GM15510 (cell line): Measurements from ENCODE around the gene ADORA3.

ENCODE experiments used
- POLR2A ChIP-seq: IDR thresholded peaks from 3 replicates; pipeline ENCODE4 v1.6.1; 2011; ENCODE audit warnings: borderline replicate concordance; ENCODE audit not compliant: insufficient read length; ENCODE audit errors: extremely low read depth

The ADORA3 gene

DNA sequence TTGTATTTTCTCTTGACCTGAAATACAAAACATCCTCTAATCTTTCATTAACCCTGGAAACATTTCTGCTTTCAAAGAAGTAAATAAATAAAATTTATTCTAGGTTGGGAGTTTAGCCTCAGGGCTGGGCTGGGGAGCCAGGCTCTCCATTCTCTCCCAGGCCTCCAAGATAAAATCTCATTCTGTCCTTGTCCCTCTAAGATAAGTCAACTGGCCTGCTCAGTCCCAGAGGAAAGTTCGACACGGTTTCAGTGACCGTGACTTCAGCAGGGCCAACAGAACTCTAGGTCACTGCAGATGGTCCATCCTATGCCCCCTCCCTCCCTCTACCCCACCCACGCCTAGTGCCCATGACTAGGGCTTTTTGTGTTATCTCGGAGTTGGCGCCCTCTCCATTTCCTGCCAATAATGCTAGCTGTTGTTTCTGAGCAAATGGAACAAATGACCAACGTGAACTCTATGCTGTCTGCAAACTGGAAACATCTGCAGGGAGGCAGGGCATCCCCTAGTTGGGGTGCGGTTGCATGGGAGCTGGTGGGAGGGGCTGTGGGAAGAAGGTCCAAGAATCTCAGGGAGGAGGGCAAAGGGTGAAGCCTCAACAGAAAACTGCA is 10.1 kb upstream of the ADORA3 start:
- TF ChIP-seq POLR2A = no peak

- no peak for TF ChIP-seq POLR2A
Measured at GRCh38 chr1:111512931-111513330, 9.5 kb upstream of the ADORA3 start.

GRCh38 chr1:111512132-111512889 is 8.9 kb upstream of the ADORA3 start:
- TF ChIP-seq POLR2A = no peak

GRCh38 chr1:111511370-111511769 is 7.9 kb upstream of the ADORA3 start:
- no peak for TF ChIP-seq POLR2A

- TF ChIP-seq POLR2A = no peak
Measured at GRCh38 chr1:111509997-111510375, 6.6 kb upstream of the ADORA3 start.

DNA sequence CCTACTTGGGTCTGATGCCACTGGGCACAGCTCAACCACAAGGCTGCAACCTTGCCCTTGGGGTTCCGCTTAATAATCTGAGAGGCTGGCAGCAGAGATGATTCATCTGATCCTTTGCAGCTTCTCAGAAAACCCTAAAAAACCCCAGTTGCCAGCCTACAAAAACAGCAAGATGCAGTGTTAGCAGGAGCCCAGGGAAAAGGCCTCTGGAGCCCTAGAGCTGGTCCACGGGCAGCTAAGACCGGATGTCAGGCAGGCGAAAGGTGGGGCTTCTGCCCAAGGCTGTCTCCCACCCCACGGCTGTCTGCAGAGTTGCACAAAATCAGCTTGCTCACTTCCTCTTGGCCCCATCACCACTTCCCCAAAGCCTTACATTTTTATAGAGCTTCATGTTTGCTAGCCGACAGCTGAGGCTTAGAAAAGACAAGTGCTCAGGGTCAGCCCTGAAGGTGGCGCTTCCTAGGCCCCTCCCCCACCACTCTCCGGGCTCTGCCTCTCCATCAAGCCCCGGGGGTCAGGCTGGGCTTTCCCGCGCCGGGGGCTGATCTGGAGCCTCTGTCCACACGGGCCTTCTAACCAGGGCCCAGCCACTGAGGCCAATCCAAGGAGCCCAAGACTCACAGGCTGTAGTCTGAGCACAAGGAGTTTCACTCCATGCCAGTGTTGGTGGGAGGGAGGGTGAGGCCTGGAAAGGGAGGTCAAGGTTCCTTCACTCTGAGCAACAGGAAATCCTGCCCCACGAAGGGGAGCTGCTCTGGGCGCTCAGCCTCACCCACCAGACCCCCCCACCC is 4.2 kb upstream of the ADORA3 start:
- TF ChIP-seq POLR2A = no peak

GRCh38 chr1:111506561-111506960 is 3.1 kb upstream of the ADORA3 start:
- TF ChIP-seq POLR2A = no peak

DNA sequence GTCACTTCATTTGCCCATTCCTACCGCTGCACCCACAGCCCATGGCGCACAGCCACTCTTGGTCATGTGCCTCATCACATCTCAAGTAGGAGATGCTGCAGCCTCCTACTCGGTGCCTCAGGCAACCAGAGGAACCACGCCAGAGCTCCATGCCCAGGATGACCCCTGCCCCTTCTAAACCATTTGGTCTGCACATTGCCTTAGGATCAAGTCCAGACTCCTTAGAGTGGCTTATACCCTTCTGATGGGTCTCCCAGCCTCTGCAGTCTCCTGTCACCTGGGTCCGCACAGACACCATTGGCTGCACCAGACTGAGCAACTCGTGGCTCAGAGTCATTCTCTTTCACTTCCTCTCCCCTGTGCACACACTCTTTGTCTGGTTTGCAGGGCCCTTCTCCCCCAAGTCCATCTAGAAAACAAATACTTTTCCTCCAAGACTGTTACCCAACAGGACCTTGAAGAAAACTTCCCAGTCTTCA is 2.2 kb upstream of the ADORA3 start:
- TF ChIP-seq POLR2A = no peak

DNA sequence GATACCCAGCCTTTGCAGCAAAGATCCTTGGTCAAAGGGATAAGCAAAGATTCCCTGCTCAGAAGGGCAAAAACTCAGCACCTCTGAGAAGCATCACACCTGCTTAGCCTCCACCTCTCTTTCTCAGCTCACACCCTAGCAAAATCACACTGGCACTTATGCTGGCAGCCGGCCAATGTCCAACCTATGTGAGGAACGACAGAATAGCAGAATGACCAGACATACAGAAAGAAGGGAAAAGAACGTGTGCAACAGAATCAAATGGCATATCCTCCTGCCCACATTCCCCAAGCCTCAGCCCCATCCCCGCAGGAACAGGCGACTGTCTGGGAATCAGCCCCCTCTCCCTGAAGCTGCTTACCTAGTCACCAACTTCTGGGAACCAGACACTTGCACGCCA is 664 bp upstream of the ADORA3 start:
- no peak for TF ChIP-seq POLR2A

- no peak for TF ChIP-seq POLR2A
Measured at GRCh38 chr1:111501645-111502044, 1.8 kb downstream of the ADORA3 start.

DNA sequence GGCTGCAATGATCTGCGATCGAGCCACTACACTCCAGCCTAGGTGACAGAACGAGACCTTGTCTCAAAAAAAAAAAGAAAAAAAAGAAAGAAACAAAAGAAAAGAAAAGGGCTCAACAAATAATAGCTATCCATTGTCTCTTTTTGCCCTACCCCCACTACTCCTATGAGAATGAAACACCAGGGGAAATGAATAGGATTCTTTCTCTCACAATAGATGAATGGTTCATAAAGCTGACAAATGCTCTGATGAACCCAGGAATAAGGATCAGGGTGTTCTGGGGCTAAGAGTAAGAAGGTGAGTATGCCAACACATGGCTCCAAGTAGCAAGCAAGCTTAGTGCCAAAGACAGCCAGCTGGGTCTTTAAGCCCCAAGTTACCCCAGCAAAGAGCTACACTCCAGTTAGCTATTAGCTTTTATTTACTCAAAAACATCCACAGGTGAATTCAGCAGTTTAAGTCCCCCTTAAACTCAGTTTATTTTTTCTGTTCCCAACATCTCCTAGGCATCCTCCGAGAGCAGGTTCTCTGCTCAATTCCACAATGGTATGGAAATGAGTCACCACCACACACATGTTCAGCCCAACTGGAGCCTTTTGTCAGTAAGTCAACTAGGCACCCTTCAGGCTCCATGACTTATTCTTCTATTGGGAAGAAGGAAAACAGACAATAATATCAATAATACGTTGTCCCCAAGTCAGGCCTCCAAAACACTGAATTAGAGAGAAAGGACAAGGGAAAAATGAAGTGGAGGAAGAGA is 4.2 kb downstream of the ADORA3 start:
- TF ChIP-seq POLR2A = no peak

DNA sequence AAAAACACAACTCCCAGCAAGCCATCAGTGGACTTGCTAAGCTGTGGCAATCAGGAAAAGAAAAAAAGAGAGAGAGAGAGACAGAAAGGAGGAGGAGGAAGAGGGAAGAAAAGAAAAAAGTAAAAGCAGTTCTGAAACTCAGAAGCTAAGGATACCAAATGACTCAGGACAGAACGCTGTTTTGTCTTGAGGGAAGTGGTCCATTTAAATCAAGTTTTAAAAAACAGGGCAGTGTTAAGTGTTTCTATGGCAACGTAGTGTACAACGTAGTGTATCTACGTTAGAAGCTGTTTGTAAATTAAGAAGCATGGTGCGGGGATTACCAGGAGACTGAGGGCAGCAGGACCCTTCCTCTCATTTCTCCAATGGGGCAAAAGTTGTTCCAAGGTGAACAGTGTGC is 5.8 kb downstream of the ADORA3 start:
- no peak for TF ChIP-seq POLR2A

- no peak for TF ChIP-seq POLR2A
Measured at GRCh38 chr1:111496398-111496797, 7.0 kb downstream of the ADORA3 start.

GRCh38 chr1:111491070-111491469 is 12.4 kb downstream of the ADORA3 start:
- TF ChIP-seq POLR2A = no peak

- no peak for TF ChIP-seq POLR2A
Measured at GRCh38 chr1:111490220-111490619, 13.2 kb downstream of the ADORA3 start.
